HepG2 (cell line): ENCODE measurements around the gene STN1. TPM values are rescaled to one million over a fixed set of nuclear protein-coding genes. Genes with fewer than 3 reads are reported as not detected.

Experiments
- CBFB ChIP-seq: sonication (generic); formaldehyde crosslinking; IDR thresholded peaks from 2 replicates; pipeline ENCODE4 v1.4.0; 2020; ENCODE audit warnings: missing genetic modification reagents
- CC2D1A ChIP-seq: sonication (generic); formaldehyde crosslinking; IDR thresholded peaks from 2 replicates; pipeline ENCODE4 v1.8.1; 2023; ENCODE audit warnings: mild to moderate bottlenecking, missing genetic modification reagents
- CEBPZ ChIP-seq: IDR thresholded peaks from 2 replicates; pipeline ENCODE4 v1.6.1; 2012; ENCODE audit warnings: low read length, improper control_type of control experiment
- DDIT3 ChIP-seq: sonication (generic); formaldehyde crosslinking; IDR thresholded peaks from 2 replicates; pipeline ENCODE4 v1.4.0; 2020; ENCODE audit warnings: mild to moderate bottlenecking, missing genetic modification reagents
- FOSL2 ChIP-seq: sonication (generic); formaldehyde crosslinking; IDR thresholded peaks from 2 replicates; pipeline ENCODE4 v1.4.0; 2020; ENCODE audit warnings: missing genetic modification reagents
- HHEX ChIP-seq: IDR thresholded peaks from 2 replicates; pipeline ENCODE4 v1.6.1; 2016; ENCODE audit warnings: control low read depth
- HNF1A ChIP-seq, 2 experiments: sonication (generic) in 1 of 2; formaldehyde crosslinking in 1 of 2; IDR thresholded peaks; 2 replicates each; pipeline versions ENCODE4 v1.4.0 to v1.6.1; 2016 to 2020; ENCODE audit warnings: borderline replicate concordance in 1 of 2, low read depth in 1 of 2, mild to moderate bottlenecking in 1 of 2, missing genetic modification reagents in 1 of 2
- HOMEZ ChIP-seq: IDR thresholded peaks from 2 replicates; pipeline ENCODE4 v1.6.1; 2016; ENCODE audit warnings: low read depth
- KMT2A ChIP-seq: sonication (generic); formaldehyde crosslinking; IDR thresholded peaks from 2 replicates; pipeline ENCODE4 v1.4.0; 2020; ENCODE audit warnings: missing genetic modification reagents
- MXD1 ChIP-seq: sonication (generic); formaldehyde crosslinking; IDR thresholded peaks from 2 replicates; pipeline ENCODE4 v1.4.0; 2020; ENCODE audit warnings: mild to moderate bottlenecking, missing genetic modification reagents
- RBFOX2 ChIP-seq: fragments of 200-400 bp; formaldehyde crosslinking; IDR thresholded peaks from 2 replicates; pipeline ENCODE4 v1.6.1; 2017; ENCODE audit warnings: low read depth, mild to moderate bottlenecking, low read length
- RFX5 ChIP-seq: IDR thresholded peaks from 2 replicates; pipeline ENCODE4 v1.6.1; 2011; ENCODE audit warnings: low read depth, low read length, improper control_type of control experiment
- SAFB2 ChIP-seq: sonication (generic); formaldehyde crosslinking; IDR thresholded peaks from 2 replicates; pipeline ENCODE4 v1.5.1; 2020; ENCODE audit warnings: missing genetic modification reagents, low read depth, mild to moderate bottlenecking, borderline replicate concordance
- TEAD3 ChIP-seq: optimal IDR thresholded peaks from 2 replicates; pipeline ENCODE3; 2016; ENCODE audit warnings: borderline replicate concordance
- ZBTB38 ChIP-seq: sonication (generic); formaldehyde crosslinking; IDR thresholded peaks from 2 replicates; pipeline ENCODE4 v1.5.1; 2020; ENCODE audit warnings: mild to moderate bottlenecking, missing genetic modification reagents
- ZNF317 ChIP-seq: sonication (generic); formaldehyde crosslinking; IDR thresholded peaks from 2 replicates; pipeline ENCODE4 v1.5.0; 2020; ENCODE audit warnings: mild to moderate bottlenecking, missing genetic modification reagents
- ZNF33B ChIP-seq: sonication (generic); formaldehyde crosslinking; IDR thresholded peaks from 2 replicates; pipeline ENCODE4 v1.5.1; 2020; ENCODE audit warnings: mild to moderate bottlenecking, missing genetic modification reagents
- ZNF501 ChIP-seq: sonication (generic); formaldehyde crosslinking; IDR thresholded peaks from 2 replicates; pipeline ENCODE4 v1.5.1; 2020; ENCODE audit warnings: mild to moderate bottlenecking, moderate library complexity, missing genetic modification reagents
- ZNF83 ChIP-seq: sonication (generic); formaldehyde crosslinking; IDR thresholded peaks from 2 replicates; pipeline ENCODE4 v1.4.0; 2020; ENCODE audit warnings: missing genetic modification reagents, mild to moderate bottlenecking, borderline replicate concordance
- ZSCAN30 ChIP-seq: sonication (generic); formaldehyde crosslinking; IDR thresholded peaks from 2 replicates; pipeline ENCODE4 v1.5.0; 2020; ENCODE audit warnings: mild to moderate bottlenecking, missing genetic modification reagents
- polyA plus RNA-seq, 8 experiments: library from polyadenylated mRNA; depleted of rRNA in 3 of 8; stranded (reverse) in 7 of 8; unstranded in 1 of 8; fragments of >200 nt; fragmentation: Illumina TruSeq in 4 of 8; extraction: Trizol in 4 of 8; gene quantifications; 2 replicates each; pipeline versions ENCODE4 v1.2.1 to v1.2.3, GENCODE V29; 2011 to 2016; ENCODE audit warnings: low read depth in 4 of 8, missing spikeins in 1 of 8, mixed read lengths in 1 of 8; ENCODE audit not compliant: insufficient read depth in 1 of 8
- total RNA-seq, 5 experiments: library from RNA; depleted of rRNA; stranded (reverse); fragments of >200 nt; fragmentation: Illumina TruSeq; extraction: Trizol; gene quantifications; 2 replicates each; pipeline ENCODE4 v1.2.3, GENCODE V29; 2016; ENCODE audit warnings: low read depth in 1 of 5

STN1 gene
- total and polyA plus RNA-seq, 2 of the 13 experiments (the other 11 are each of a cell fraction or from before 2014, with no cell fraction given), result 17.6 to 22.7 TPM

- TF ChIP-seq FOSL2 (CRISPR knock-in tag), result peak; percentile 62
- no peak for TF ChIP-seq HHEX (CRISPR knock-in tag)
- peak; percentile 52; the same call in 1 of the 2 replicates for TF ChIP-seq ZNF501 (CRISPR knock-in tag)
- 0 out of 2 replicates have a peak, but pooled peaks have one; percentile 44 for TF ChIP-seq KMT2A (CRISPR knock-in tag)
- TF ChIP-seq CBFB (CRISPR knock-in tag), result peak; percentile 69
- no peak for TF ChIP-seq MXD1 (CRISPR knock-in tag)
- TF ChIP-seq CEBPZ, result no peak
- no peak for TF ChIP-seq ZSCAN30 (CRISPR knock-in tag)
- no peak for TF ChIP-seq CC2D1A (CRISPR knock-in tag)
- TF ChIP-seq RFX5, result no peak
- TF ChIP-seq HOMEZ (CRISPR knock-in tag), result peak; percentile 61; the same call in 1 of the 2 replicates
- no peak for TF ChIP-seq ZNF317
- no peak; the same call in 1 of the 2 replicates for TF ChIP-seq SAFB2 (CRISPR knock-in tag)
- peak; percentile 87 for TF ChIP-seq RBFOX2
- peak; percentile 99 for TF ChIP-seq TEAD3 (CRISPR knock-in tag)
- no peak; the same call in 1 of the 2 replicates for TF ChIP-seq ZNF83 (CRISPR knock-in tag)
- TF ChIP-seq DDIT3 (CRISPR knock-in tag), result no peak
- TF ChIP-seq HNF1A (IDR thresholded peaks at IDR 0.05; ENCODE audit: low read depth), result no peak
- peak; percentile 60; the same call in 1 of the 2 replicates for TF ChIP-seq HNF1A (CRISPR knock-in tag; IDR thresholded peaks at IDR 0.05; ENCODE audit: borderline replicate concordance)
- TF ChIP-seq ZBTB38 (CRISPR knock-in tag), result peak; percentile 8; the same call in 1 of the 2 replicates
- TF ChIP-seq ZNF33B (CRISPR knock-in tag), result no peak
Measured at GRCh38 chr10:103918053-103918846, at the start of gene STN1 (continued).
